ENCODE results near the gene PSEN1.

PSEN1 gene

GRCh38 chr14:73255693-73256225 lies 119.5 kb downstream of the PSEN1 start:
- DNase-seq: no peak

GRCh38 chr14:73258076-73258475 lies 121.8 kb downstream of the PSEN1 start:
- DNase-seq: no peak

GRCh38 chr14:73258845-73259611 lies 122.7 kb downstream of the PSEN1 start:
- no peak for DNase-seq

- DNase-seq: no peak
These were observed 123.5 kb downstream of the PSEN1 start for GRCh38 chr14:73259837-73260236.

- DNase-seq: no peak
These were observed 124.3 kb downstream of the PSEN1 start for GRCh38 chr14:73260574-73260973.

GRCh38 chr14:73261075-73261474 lies 124.8 kb downstream of the PSEN1 start:
- DNase-seq: no peak

- no peak for DNase-seq
These were observed 125.5 kb downstream of the PSEN1 start for GRCh38 chr14:73261520-73262426.

- no peak for DNase-seq
These were observed 126.3 kb downstream of the PSEN1 start for GRCh38 chr14:73262427-73263183.

GRCh38 chr14:73263606-73264005 lies 127.3 kb downstream of the PSEN1 start:
- no peak for DNase-seq

- no peak for DNase-seq
These were observed 128.0 kb downstream of the PSEN1 start for GRCh38 chr14:73264080-73264884.

GRCh38 chr14:73264885-73265720 lies 128.8 kb downstream of the PSEN1 start:
- no peak for DNase-seq

GRCh38 chr14:73265721-73266046 lies 129.4 kb downstream of the PSEN1 start:
- no peak for DNase-seq

GRCh38 chr14:73266317-73266716 lies 130.0 kb downstream of the PSEN1 start:
- DNase-seq: no peak

GRCh38 chr14:73267474-73267873 lies 131.2 kb downstream of the PSEN1 start:
- no peak for DNase-seq

GRCh38 chr14:73269729-73270531 lies 133.6 kb downstream of the PSEN1 start:
- DNase-seq: no peak

- no peak for DNase-seq
These were observed 136.1 kb downstream of the PSEN1 start for GRCh38 chr14:73272393-73272792.
